ENCODE data around the gene BTN2A1. TPM values are rescaled to one million over a fixed set of nuclear protein-coding genes. Genes with fewer than 3 reads are reported as not detected.

The BTN2A1 gene
- total and polyA plus RNA-seq, 2 of the 13 experiments (the other 11 are each of a cell fraction or from before 2014, with no cell fraction given): 16.4 to 30.4 TPM

DNA sequence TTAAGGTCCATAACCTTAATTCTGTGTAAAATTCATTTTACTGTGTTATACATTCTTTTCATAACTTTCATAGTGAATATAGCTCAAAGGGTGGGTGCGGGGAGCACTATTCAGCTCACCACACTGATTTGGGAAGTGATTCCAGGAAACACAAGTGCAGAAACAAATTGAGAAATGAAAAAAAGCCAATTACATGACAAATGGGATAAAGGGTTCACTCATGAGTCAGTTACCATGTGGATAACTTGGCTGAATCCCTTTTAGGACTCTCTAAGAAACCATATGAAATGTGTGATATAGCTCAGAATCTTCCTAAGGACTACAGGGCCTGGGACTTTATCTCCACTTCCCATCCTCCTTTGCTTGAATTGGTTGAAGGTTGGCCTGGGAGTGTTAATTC, 3.1 kb upstream of the BTN2A1 start:
- TF ChIP-seq MBD4 (IDR thresholded peaks at IDR 0.05; ENCODE audit: borderline replicate concordance, low read length) (no peak), ZNF232 (CRISPR knock-in tag; IDR thresholded peaks at IDR 0.05; ENCODE audit: borderline replicate concordance) (no peak)
- ChIA-PET CTCF (ENCODE audit: low intra/inter-chr PET ratio, low total read pairs) (no interaction called here), POLR2A (no interaction called here)
- Histone ChIP-seq H4K20me1 (ENCODE audit: insufficient read depth, low read length) (no peaks in the 10 kb centered on the region), H3K9me3 (ENCODE audit: low read length) (no peaks in the 10 kb centered on the region), H3K27me3 (ENCODE audit: control insufficient read depth in 1 of 2, insufficient read depth in 2 of 2, low read length in 2 of 2) (no peaks in the 10 kb centered on the region; a peak in 1 of 5 replicates), H3K36me3 (replicated peaks in 1 of 2; ENCODE audit: control insufficient read depth in 1 of 2, insufficient read depth in 2 of 2, low read length in 2 of 2) (peaks cover under 1 to 4% of the 10 kb centered on the region in 2 experiments; a peak in 3 of 5 replicates), H3K27ac (ENCODE audit: extremely low read length, insufficient read depth, low read length) (no peak overlapping the region), H3K4me1 (ENCODE audit: insufficient read depth, low read length) (peaks cover 20% of the 10 kb centered on the region), H3K4me2 (ENCODE audit: low read depth, low read length) (no peak overlapping the region), H2AFZ (ENCODE audit: low read length) (no peak overlapping the region), H3K79me2 (ENCODE audit: insufficient read depth, low read length) (peaks cover 16% of the 10 kb centered on the region), H3K4me3 (replicated peaks in 1 of 3; ENCODE audit: insufficient read depth in 1 of 3, low read depth in 2 of 3, low read length in 3 of 3) (no peak overlapping the region), H3K9ac (ENCODE audit: insufficient read depth, low read depth, low read length) (no peak overlapping the region)
- intact Hi-C loops (cut with micrococcal nuclease; ENCODE audit: unreplicated experiment) (loop anchor here (5.0 kb wide), 2 partner anchors 52 to 68 kb away; partner anchors contain the start of gene BTN3A1), in situ Hi-C loops (cut with HindIII; ENCODE audit: extremely low pct_ligation_motif_present, low pct_unique_long_range_greater_than_20kb) (no loop called here)
- ATAC-seq (no peak), DNase-seq (ENCODE audit: low spot score) (no peak), FAIRE-seq (no peak)
- BruUV-seq (replicated peaks): no TSS peak
- WGBS (ENCODE audit: low lambda C conversion rate): 100% methylated on average over 1 of the region's 1 CpG

DNA sequence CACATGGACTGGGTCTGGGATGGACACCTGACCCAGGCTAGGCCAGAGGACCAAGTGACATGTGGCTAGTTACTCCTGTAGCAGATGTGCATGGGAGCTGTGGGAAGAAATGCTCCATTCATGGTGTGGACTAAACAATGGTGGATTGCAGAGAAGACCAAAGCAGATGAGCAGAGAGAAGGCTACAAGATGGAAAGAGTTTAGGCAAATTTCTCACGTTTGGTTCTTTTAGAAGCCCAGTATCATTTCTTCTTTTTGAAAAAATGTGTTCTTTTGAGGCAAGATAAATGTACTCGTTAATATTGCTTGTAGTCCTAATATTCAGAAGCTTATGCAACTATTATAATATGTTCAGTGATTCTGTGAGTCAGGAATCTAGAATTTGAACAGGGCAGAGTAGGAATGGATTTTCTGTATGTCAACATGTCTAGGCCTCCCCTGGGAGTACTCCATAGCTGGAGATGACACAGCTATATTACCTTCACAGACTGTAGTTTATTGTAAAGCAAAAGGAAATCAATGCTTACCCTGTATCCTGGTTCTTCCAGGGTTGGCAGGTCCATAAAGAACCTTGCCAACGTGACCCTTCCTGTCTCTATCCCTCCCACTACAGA, 2.3 kb upstream of the BTN2A1 start:
- Histone ChIP-seq H3K4me1 (ENCODE audit: insufficient read depth, low read length) (peaks cover 27% of the 10 kb centered on the region), H3K9ac (ENCODE audit: insufficient read depth, low read depth, low read length) (no peak overlapping the region), H2AFZ (ENCODE audit: low read length) (no peak overlapping the region), H3K4me2 (ENCODE audit: low read depth, low read length) (no peak overlapping the region), H3K27me3 (ENCODE audit: control insufficient read depth in 1 of 2, insufficient read depth in 2 of 2, low read length in 2 of 2) (no peaks in the 10 kb centered on the region; a peak in 1 of 5 replicates), H3K4me3 (replicated peaks in 1 of 3; ENCODE audit: insufficient read depth in 1 of 3, low read depth in 2 of 3, low read length in 3 of 3) (no peak overlapping the region), H3K36me3 (replicated peaks in 1 of 2; ENCODE audit: control insufficient read depth in 1 of 2, insufficient read depth in 2 of 2, low read length in 2 of 2) (peaks cover 1 to 8% of the 10 kb centered on the region in 2 experiments; a peak in 3 of 5 replicates), H3K79me2 (ENCODE audit: insufficient read depth, low read length) (peaks cover 20% of the 10 kb centered on the region), H3K27ac (ENCODE audit: extremely low read length, insufficient read depth, low read length) (no peak overlapping the region), H4K20me1 (ENCODE audit: insufficient read depth, low read length) (no peaks in the 10 kb centered on the region), H3K9me3 (ENCODE audit: low read length) (no peaks in the 10 kb centered on the region)
- ATAC-seq (no peak), DNase-seq (ENCODE audit: low spot score) (no peak), FAIRE-seq (no peak)
- POLR2A ChIA-PET: no interaction called here
- TF ChIP-seq NFE2L2 (IDR thresholded peaks at IDR 0.05; ENCODE audit: low read length): peak; percentile 38; the same call in 1 of the 2 replicates
- TF ChIP-seq KDM3A (CRISPR knock-in tag; IDR thresholded peaks at IDR 0.05; ENCODE audit: low read depth): no peak
- in situ Hi-C loops (cut with HindIII; ENCODE audit: extremely low pct_ligation_motif_present, low pct_unique_long_range_greater_than_20kb): no loop called here
- intact Hi-C loops (cut with micrococcal nuclease; ENCODE audit: unreplicated experiment): loop anchor here (5.0 kb wide), 2 partner anchors 53 to 67 kb away; partner anchors contain the start of gene BTN3A1
- BruUV-seq (replicated peaks): no TSS peak
- WGBS (ENCODE audit: low lambda C conversion rate): 65% methylated on average over 3 of the region's 3 CpGs
- CTCF ChIA-PET (ENCODE audit: low intra/inter-chr PET ratio, low total read pairs): no interaction called here
